Mesendoderm (in vitro differentiated cells): ENCODE measurements around the gene GAL3ST2.
"Not testable (repeated sequence)": the region's sequence is repeated elsewhere in the genome, so short reads cannot be mapped to it uniquely, and the experiment has no call there.

Experiments
- DNase-seq: peaks from one replicate; pipeline ENCODE4 v3.0.0; 2013
- H2AK5ac ChIP-seq: 2 replicates; pipeline ENCODE4 v1.6.1; 2013; ENCODE audit warnings: low read length, inconsistent platforms
- H2BK120ac ChIP-seq: 2 replicates; pipeline ENCODE4 v1.6.1; 2013; ENCODE audit warnings: low read depth, mild to moderate bottlenecking, low read length, moderate library complexity, mixed read lengths
- H2BK15ac ChIP-seq: replicated peaks from 2 replicates; pipeline ENCODE4 v1.6.1; 2013; ENCODE audit warnings: low read depth, mild to moderate bottlenecking, moderate library complexity
- H2BK5ac ChIP-seq: 2 replicates; pipeline ENCODE4 v1.6.1; 2013; ENCODE audit warnings: low read length, inconsistent platforms
- H3K18ac ChIP-seq: 2 replicates; pipeline ENCODE4 v1.6.1; 2013; ENCODE audit warnings: mild to moderate bottlenecking, low read length, mixed read lengths
- H3K23ac ChIP-seq: one replicate; pipeline ENCODE4 v1.6.1; 2013; ENCODE audit warnings: low read length
- H3K27ac ChIP-seq: 2 replicates; pipeline ENCODE4 v1.5.1; 2013; ENCODE audit warnings: low read depth, mild to moderate bottlenecking, inconsistent platforms, low read length, moderate library complexity
- H3K27me3 ChIP-seq: 2 replicates; pipeline ENCODE4 v1.6.1; 2013; ENCODE audit warnings: low read length, control low read depth, mild to moderate bottlenecking, inconsistent platforms; ENCODE audit not compliant: insufficient read depth, poor library complexity
- H3K36me3 ChIP-seq: 2 replicates; pipeline ENCODE4 v1.6.1; 2013; ENCODE audit warnings: low read length, inconsistent platforms; ENCODE audit not compliant: control insufficient read depth, insufficient read depth
- H3K4ac ChIP-seq: one replicate; pipeline ENCODE4 v1.6.1; 2013; ENCODE audit warnings: low read depth, mild to moderate bottlenecking, low read length, moderate library complexity
- H3K4me1 ChIP-seq: 2 replicates; pipeline ENCODE4 v1.6.1; 2013; ENCODE audit warnings: low read depth, low read length, inconsistent platforms; ENCODE audit not compliant: control insufficient read depth
- H3K4me2 ChIP-seq: 2 replicates; pipeline ENCODE4 v1.6.1; 2013; ENCODE audit warnings: low read length
- H3K4me3 ChIP-seq: 2 replicates; pipeline ENCODE4 v1.5.1; 2013; ENCODE audit warnings: mild to moderate bottlenecking, low read length
- H3K56ac ChIP-seq: one replicate; pipeline ENCODE4 v1.6.1; 2013; ENCODE audit warnings: low read length
- H3K79me1 ChIP-seq: 2 replicates; pipeline ENCODE4 v1.6.1; 2013; ENCODE audit warnings: low read length, inconsistent platforms
- H3K79me2 ChIP-seq: 2 replicates; pipeline ENCODE4 v1.6.1; 2013; ENCODE audit warnings: mild to moderate bottlenecking, low read length; ENCODE audit not compliant: control insufficient read depth, insufficient read depth
- H3K9ac ChIP-seq: 2 replicates; pipeline ENCODE4 v1.6.1; 2013; ENCODE audit warnings: low read length, inconsistent platforms
- H4K5ac ChIP-seq: one replicate; pipeline ENCODE4 v1.6.1; 2013; ENCODE audit warnings: low read length
- H4K8ac ChIP-seq: one replicate; pipeline ENCODE4 v1.6.1; 2013; ENCODE audit warnings: low read depth, mild to moderate bottlenecking, control low read depth, low read length, moderate library complexity
- WGBS: extraction: QIAGEN DNeasy Blood & Tissue Kit; methylation state at CpG from one replicate; pipeline ENCODE4 v1.1.7; 2013; ENCODE audit warnings: low lambda C conversion rate, missing lambda C conversion rate; ENCODE audit not compliant: insufficient coverage; ENCODE audit errors: extremely low coverage; 5-methylcytosine and 5-hydroxymethylcytosine counted together

The GAL3ST2 gene

GRCh38 chr2:241788135-241788534 lies 11.5 kb downstream of the GAL3ST2 start:
- no peak overlapping the region for H3K4me3 ChIP-seq
- WGBS: no CpG with 5 or more reads among the region's 4 CpGs
- H3K4ac ChIP-seq: no peak overlapping the region
- no peaks in the 10 kb centered on the region for H3K4me1 ChIP-seq
- H2BK5ac ChIP-seq: no peak overlapping the region
- no peak overlapping the region for H2AK5ac ChIP-seq
- no peak overlapping the region for H3K23ac ChIP-seq
- DNase-seq: no peak
- no peaks in the 10 kb centered on the region for H3K79me1 ChIP-seq
- H3K27ac ChIP-seq: no peak overlapping the region
- no peak overlapping the region for H4K5ac ChIP-seq
- H2BK15ac ChIP-seq: no peak overlapping the region
- H3K56ac ChIP-seq: no peak overlapping the region
- no peak overlapping the region for H3K9ac ChIP-seq
- H3K27me3 ChIP-seq: no peaks in the 10 kb centered on the region
- no peak overlapping the region for H3K18ac ChIP-seq
- H4K8ac ChIP-seq: no peak overlapping the region
- H3K79me2 ChIP-seq: no peaks in the 10 kb centered on the region
- no peaks in the 10 kb centered on the region for H3K36me3 ChIP-seq
- H2BK120ac ChIP-seq: no peak overlapping the region
- no peak overlapping the region for H3K4me2 ChIP-seq

GRCh38 chr2:241788572-241788971 lies 11.9 kb downstream of the GAL3ST2 start:
- no peak for DNase-seq
- no peak overlapping the region for H3K18ac ChIP-seq
- no peak overlapping the region for H4K5ac ChIP-seq
- H3K23ac ChIP-seq: no peak overlapping the region
- H2BK120ac ChIP-seq: no peak overlapping the region
- H3K27ac ChIP-seq: no peak overlapping the region
- H3K4me1 ChIP-seq: no peaks in the 10 kb centered on the region
- no peaks in the 10 kb centered on the region for H3K79me2 ChIP-seq
- no peak overlapping the region for H3K56ac ChIP-seq
- no peak overlapping the region for H2BK15ac ChIP-seq
- WGBS: no CpG with 5 or more reads among the region's 3 CpGs
- no peaks in the 10 kb centered on the region for H3K36me3 ChIP-seq
- no peak overlapping the region for H3K9ac ChIP-seq
- H3K4me2 ChIP-seq: no peak overlapping the region
- no peak overlapping the region for H2AK5ac ChIP-seq
- no peak overlapping the region for H3K4ac ChIP-seq
- no peak overlapping the region for H3K4me3 ChIP-seq
- H3K79me1 ChIP-seq: no peaks in the 10 kb centered on the region
- H4K8ac ChIP-seq: no peak overlapping the region
- no peaks in the 10 kb centered on the region for H3K27me3 ChIP-seq
- H2BK5ac ChIP-seq: no peak overlapping the region

DNA sequence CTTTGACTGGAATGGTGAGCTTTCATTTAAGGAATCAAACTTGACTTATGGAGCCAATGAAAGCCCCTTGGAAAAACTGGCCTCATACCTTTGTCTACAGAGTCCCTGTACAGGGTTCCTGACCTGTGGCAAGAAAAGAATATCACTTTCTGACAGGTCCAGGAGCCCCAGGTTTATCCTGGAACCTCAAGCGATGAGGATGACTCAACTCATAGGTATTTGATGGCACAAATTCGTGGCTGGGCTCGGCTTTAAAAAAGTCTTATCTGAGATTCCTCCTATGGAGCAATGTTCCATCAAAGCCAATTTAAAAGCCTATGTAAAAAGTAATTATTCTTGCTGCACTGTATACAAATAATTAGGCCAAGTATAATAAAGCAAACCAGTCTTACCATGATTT lies 14.8 kb downstream of the GAL3ST2 start:
- not testable (repeated sequence) for DNase-seq, H2BK120ac ChIP-seq, H3K56ac ChIP-seq, H2AK5ac ChIP-seq, H3K4me3 ChIP-seq, H2BK15ac ChIP-seq, H3K27me3 ChIP-seq, H3K27ac ChIP-seq, H3K79me2 ChIP-seq, H3K18ac ChIP-seq, H3K23ac ChIP-seq, H3K4me1 ChIP-seq, H2BK5ac ChIP-seq, H3K36me3 ChIP-seq, H4K8ac ChIP-seq, H3K4ac ChIP-seq, H3K9ac ChIP-seq, H3K4me2 ChIP-seq, H3K79me1 ChIP-seq, H4K5ac ChIP-seq
- no CpG with 5 or more reads among the region's 3 CpGs for WGBS

DNA sequence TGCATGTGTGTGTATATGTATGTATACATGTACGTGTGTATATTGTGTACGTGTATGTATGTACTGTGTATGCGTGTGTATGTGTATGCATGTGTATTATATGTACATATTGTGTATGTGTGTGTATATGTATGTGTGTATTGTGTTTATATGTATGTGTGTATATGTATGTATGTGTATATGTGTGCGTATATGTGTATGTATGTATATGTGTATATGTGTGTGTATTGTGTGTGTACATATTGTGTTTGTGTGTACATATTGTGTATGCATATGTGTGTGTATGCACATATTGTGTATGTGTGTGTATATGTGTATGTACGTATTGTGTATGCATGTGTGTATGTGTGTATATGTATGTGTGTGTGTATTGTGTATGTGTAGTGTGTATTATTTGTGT lies 16.8 kb downstream of the GAL3ST2 start:
- no peaks in the 10 kb centered on the region for H3K27me3 ChIP-seq
- no peak overlapping the region for H3K4me2 ChIP-seq
- H3K18ac ChIP-seq: no peak overlapping the region
- H3K36me3 ChIP-seq: no peaks in the 10 kb centered on the region
- no peak overlapping the region for H3K4me3 ChIP-seq
- H3K79me2 ChIP-seq: no peaks in the 10 kb centered on the region
- H4K8ac ChIP-seq: no peak overlapping the region
- no peak overlapping the region for H3K27ac ChIP-seq
- H3K79me1 ChIP-seq: no peaks in the 10 kb centered on the region
- H4K5ac ChIP-seq: no peak overlapping the region
- H2BK120ac ChIP-seq: no peak overlapping the region
- DNase-seq: no peak
- no peak overlapping the region for H3K4ac ChIP-seq
- H2BK5ac ChIP-seq: no peak overlapping the region
- H2BK15ac ChIP-seq: no peak overlapping the region
- no peak overlapping the region for H3K9ac ChIP-seq
- no peak overlapping the region for H2AK5ac ChIP-seq
- no peaks in the 10 kb centered on the region for H3K4me1 ChIP-seq
- H3K56ac ChIP-seq: no peak overlapping the region
- no peak overlapping the region for H3K23ac ChIP-seq
- 100% methylated on average over 2 of the region's 5 CpGs for WGBS

DNA sequence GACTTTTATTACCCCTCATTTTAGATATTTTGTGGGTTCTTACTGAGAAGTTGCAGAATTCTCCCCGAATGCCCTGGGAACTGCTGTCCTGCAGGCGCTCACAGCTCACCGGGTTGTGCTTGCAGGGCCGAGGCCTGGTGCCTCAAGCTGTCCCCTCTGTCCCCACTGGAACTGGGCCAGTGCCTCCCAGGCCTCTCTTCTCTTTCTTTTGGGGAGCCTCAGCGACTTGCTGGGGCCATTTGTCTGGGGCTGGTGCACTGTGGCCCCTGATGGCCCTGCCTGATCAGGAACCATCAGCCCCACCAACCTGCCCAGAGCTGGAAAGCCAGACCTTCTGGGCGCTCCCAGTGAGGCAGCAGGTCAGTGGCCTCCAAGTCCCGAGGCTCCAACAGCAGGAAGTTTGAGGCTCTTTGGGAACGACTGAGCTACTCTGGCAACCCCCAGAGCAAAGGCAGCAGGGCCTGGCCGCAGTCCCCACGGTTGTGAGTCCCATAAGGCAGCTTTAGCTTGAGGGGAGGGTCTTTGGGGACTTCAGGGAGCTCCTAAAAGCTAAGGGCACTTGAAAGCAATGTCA lies 17.7 kb downstream of the GAL3ST2 start:
- Histone ChIP-seq H3K27ac (no peak overlapping the region), H3K79me2 (no peaks in the 10 kb centered on the region), H3K79me1 (no peaks in the 10 kb centered on the region), H3K4ac (no peak overlapping the region), H4K8ac (no peak overlapping the region), H3K4me1 (no peaks in the 10 kb centered on the region), H4K5ac (no peak overlapping the region), H2BK5ac (no peak overlapping the region), H3K18ac (no peak overlapping the region), H3K56ac (no peak overlapping the region), H2BK120ac (no peak overlapping the region), H3K23ac (no peak overlapping the region), H3K4me3 (no peak overlapping the region), H3K9ac (no peak overlapping the region), H2AK5ac (no peak overlapping the region), H2BK15ac (no peak overlapping the region), H3K27me3 (no peaks in the 10 kb centered on the region), H3K36me3 (no peaks in the 10 kb centered on the region), H3K4me2 (no peak overlapping the region)
- DNase-seq: no peak
- no CpG with 5 or more reads among the region's 10 CpGs for WGBS
